KMS-11 (cell line): Measurements from ENCODE around the gene KLK3.
"Not testable (repeated sequence)": the region's sequence is repeated elsewhere in the genome, so short reads cannot be mapped to it uniquely, and the experiment has no call there.

Experiments
- H2AFZ ChIP-seq: fragments of 200-600 bp; sonication (generic); 2 replicates; pipeline ENCODE4 v1.6.1; 2016; ENCODE audit warnings: antibody characterized with exemption, mixed run types, low read depth
- H3K27ac ChIP-seq: fragments of 200-600 bp; sonication (generic); 2 replicates; pipeline ENCODE4 v1.6.1; 2016; ENCODE audit warnings: mild to moderate bottlenecking, mixed run types
- H3K27me3 ChIP-seq: fragments of 200-600 bp; sonication (generic); 2 replicates; pipeline ENCODE4 v1.6.1; 2017; ENCODE audit warnings: mild to moderate bottlenecking, low read depth, mixed run types, moderate library complexity; ENCODE audit not compliant: insufficient read depth
- H3K36me3 ChIP-seq: fragments of 200-600 bp; sonication (generic); 2 replicates; pipeline ENCODE4 v1.6.1; 2017; ENCODE audit warnings: mild to moderate bottlenecking, mixed run types; ENCODE audit not compliant: insufficient read depth
- H3K4me1 ChIP-seq: fragments of 200-600 bp; sonication (generic); 2 replicates; pipeline ENCODE4 v1.6.1; 2016; ENCODE audit warnings: mild to moderate bottlenecking, low read depth, mixed run types; ENCODE audit not compliant: poor library complexity, severe bottlenecking
- H3K4me2 ChIP-seq: fragments of 200-600 bp; sonication (generic); 2 replicates; pipeline ENCODE4 v1.7.0; 2016; ENCODE audit warnings: mild to moderate bottlenecking, mixed run types
- H3K4me3 ChIP-seq: fragments of 200-600 bp; sonication (generic); IDR thresholded peaks from 2 replicates; pipeline ENCODE4 v1.6.1; 2017; ENCODE audit warnings: low read depth, low read length, mixed read lengths; ENCODE audit not compliant: insufficient read depth
- H3K79me2 ChIP-seq: fragments of 200-600 bp; sonication (generic); 2 replicates; pipeline ENCODE4 v1.6.1; 2016; ENCODE audit warnings: low read depth, mixed run types; ENCODE audit not compliant: insufficient read depth
- H3K9ac ChIP-seq: fragments of 200-600 bp; sonication (generic); 2 replicates; pipeline ENCODE4 v1.6.1; 2016; ENCODE audit warnings: mild to moderate bottlenecking, mixed run types
- H4K20me1 ChIP-seq: fragments of 200-600 bp; sonication (generic); 2 replicates; pipeline ENCODE4 v1.6.1; 2016; ENCODE audit warnings: mild to moderate bottlenecking, mixed run types; ENCODE audit not compliant: insufficient read depth
- CTCF ChIP-seq: fragments of 200-600 bp; sonication (generic); conservative IDR thresholded peaks from 2 replicates; pipeline ENCODE4 v1.6.1; 2017; ENCODE audit warnings: low read depth, mild to moderate bottlenecking, antibody characterized with exemption, low read length, moderate library complexity, mixed read lengths

The KLK3 gene

GRCh38 chr19:50854636-50855410, at the start of gene KLK3:
KLK3 (plus strand) TSS chr19:50854915; CDS start chr19:50854956, 41 bp downstream.
- Histone ChIP-seq H3K4me2 (no peak within 1 kb of the TSS), H3K36me3 (no peaks in the 10 kb centered on the region), H3K4me1 (no peaks in the 10 kb centered on the region), H2AFZ (no peak within 1 kb of the TSS), H3K79me2 (no peaks in the 10 kb centered on the region), H4K20me1 (no peaks in the 10 kb centered on the region), H3K27ac (no peak within 1 kb of the TSS), H3K4me3 (no peak within 1 kb of the TSS), H3K9ac (no peak within 1 kb of the TSS), H3K27me3 (no peaks in the 10 kb centered on the region)
- TF ChIP-seq CTCF: no peak

GRCh38 chr19:50808856-50809255, 45.9 kb upstream of the KLK3 start:
- Histone ChIP-seq H2AFZ (no peak overlapping the region), H3K4me3 (no peak overlapping the region), H4K20me1 (no peaks in the 10 kb centered on the region), H3K4me2 (no peak overlapping the region), H3K9ac (no peak overlapping the region), H3K27me3 (peaks cover 6% of the 10 kb centered on the region; the same call in 1 of the 2 replicates), H3K36me3 (no peaks in the 10 kb centered on the region), H3K79me2 (peaks cover 7% of the 10 kb centered on the region), H3K27ac (no peak overlapping the region), H3K4me1 (peaks cover 5% of the 10 kb centered on the region)
- no peak for TF ChIP-seq CTCF

GRCh38 chr19:50811622-50812238, 43.0 kb upstream of the KLK3 start:
- not testable (repeated sequence) for H3K27me3 ChIP-seq, H3K9ac ChIP-seq, H4K20me1 ChIP-seq, H2AFZ ChIP-seq, H3K27ac ChIP-seq, H3K4me2 ChIP-seq, H3K36me3 ChIP-seq, H3K4me1 ChIP-seq, H3K79me2 ChIP-seq, H3K4me3 ChIP-seq

DNA sequence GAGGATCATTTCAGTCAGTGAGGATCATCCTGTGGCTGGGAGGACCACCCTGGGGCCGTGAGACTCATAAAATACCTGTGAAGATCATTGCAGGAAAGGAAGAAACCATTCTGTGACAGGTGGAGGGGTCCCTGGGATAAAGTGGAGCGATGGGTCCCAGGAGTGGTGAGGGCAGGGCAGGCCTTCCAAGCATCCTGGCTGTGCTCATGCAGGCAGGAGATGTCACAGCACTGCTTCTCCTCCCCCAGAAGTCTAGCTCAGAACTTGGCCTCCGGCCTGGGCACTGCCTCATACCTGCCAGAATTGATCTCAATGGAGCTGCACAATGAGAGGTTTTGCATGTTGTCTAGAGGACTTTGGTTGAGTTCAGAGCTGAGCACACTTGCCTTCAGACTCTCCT, 42.2 kb upstream of the KLK3 start:
- Histone ChIP-seq H3K4me2 (no peak overlapping the region), H3K9ac (no peak overlapping the region), H3K36me3 (no peaks in the 10 kb centered on the region), H3K4me3 (no peak overlapping the region), H3K27me3 (peaks cover 15% of the 10 kb centered on the region; the same call in 1 of the 2 replicates), H4K20me1 (no peaks in the 10 kb centered on the region), H3K27ac (no peak overlapping the region), H3K79me2 (no peaks in the 10 kb centered on the region), H2AFZ (no peak overlapping the region), H3K4me1 (no peaks in the 10 kb centered on the region)
- no peak for TF ChIP-seq CTCF

DNA sequence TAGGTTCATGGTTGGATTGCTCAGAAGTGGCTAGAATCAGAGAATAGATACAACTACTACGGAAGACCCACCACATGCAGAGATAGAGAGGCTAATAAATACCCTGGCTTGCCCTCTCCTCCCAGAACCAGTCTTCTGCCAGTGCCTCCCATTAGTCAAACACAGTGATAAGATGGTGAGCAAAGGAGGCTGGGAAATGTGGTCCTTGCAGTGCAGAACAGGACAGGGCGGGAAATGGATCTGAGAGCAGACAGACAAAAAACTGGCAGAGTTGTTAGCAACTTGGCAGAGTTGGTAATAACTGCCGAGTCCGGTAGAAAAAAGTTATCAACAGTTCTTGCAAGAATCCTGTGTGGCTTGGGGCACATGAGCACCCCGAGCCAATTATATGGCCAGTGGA, 39.8 kb upstream of the KLK3 start:
- TF ChIP-seq CTCF: no peak
- no peaks in the 10 kb centered on the region for H3K79me2 ChIP-seq
- H3K4me2 ChIP-seq: no peak overlapping the region
- no peaks in the 10 kb centered on the region for H3K36me3 ChIP-seq
- no peak overlapping the region for H3K27ac ChIP-seq
- H3K27me3 ChIP-seq: peaks cover 28% of the 10 kb centered on the region; the same call in 1 of the 2 replicates
- H3K4me1 ChIP-seq: no peaks in the 10 kb centered on the region
- H3K9ac ChIP-seq: no peak overlapping the region
- no peak overlapping the region for H3K4me3 ChIP-seq
- no peak overlapping the region for H2AFZ ChIP-seq
- H4K20me1 ChIP-seq: no peaks in the 10 kb centered on the region
